H9 (cell line): ENCODE data around the gene CDH23. TPM values are rescaled to one million over a fixed set of nuclear protein-coding genes. Genes with fewer than 3 reads are reported as not detected.

Experiments used
- DNase-seq: peaks from one replicate; pipeline ENCODE4 v3.0.0-alpha.2; 2017
- H2AFZ ChIP-seq: one replicate; pipeline ENCODE4 v1.6.1; 2013; ENCODE audit warnings: mild to moderate bottlenecking, low read length, control low read depth, moderate library complexity
- H2AK5ac ChIP-seq: 2 replicates; pipeline ENCODE4 v1.6.1; 2013; ENCODE audit warnings: low read length, control low read depth, mixed read lengths; ENCODE audit not compliant: insufficient read length
- H2BK120ac ChIP-seq: one replicate; pipeline ENCODE4 v1.6.1; 2013; ENCODE audit warnings: low read depth, mild to moderate bottlenecking, low read length, control low read depth, inconsistent platforms; ENCODE audit not compliant: poor library complexity, severe bottlenecking
- H2BK12ac ChIP-seq: 2 replicates; pipeline ENCODE4 v1.6.1; 2013; ENCODE audit warnings: low read length, control low read depth, mixed read lengths, low read depth; ENCODE audit not compliant: insufficient read length
- H2BK15ac ChIP-seq: 2 replicates; pipeline ENCODE4 v1.6.1; 2013; ENCODE audit warnings: low read depth, low read length, control low read depth
- H2BK20ac ChIP-seq: one replicate; pipeline ENCODE4 v1.6.1; 2013; ENCODE audit warnings: low read depth, mild to moderate bottlenecking, low read length, control low read depth, inconsistent platforms; ENCODE audit not compliant: poor library complexity, severe bottlenecking
- H2BK5ac ChIP-seq: 2 replicates; pipeline ENCODE4 v1.6.1; 2013; ENCODE audit warnings: low read length, control low read depth, mixed read lengths; ENCODE audit not compliant: insufficient read length
- H3K14ac ChIP-seq: 2 replicates; pipeline ENCODE4 v1.6.1; 2013; ENCODE audit warnings: low read length, control low read depth; ENCODE audit not compliant: insufficient read depth
- H3K18ac ChIP-seq: 2 replicates; pipeline ENCODE4 v1.6.1; 2013; ENCODE audit warnings: low read depth, mild to moderate bottlenecking, mixed read lengths, low read length, control low read depth; ENCODE audit not compliant: insufficient read length
- H3K23ac ChIP-seq: 2 replicates; pipeline ENCODE4 v1.6.1; 2013; ENCODE audit warnings: low read length, control low read depth, mixed read lengths, low read depth; ENCODE audit not compliant: insufficient read length
- H3K23me2 ChIP-seq: 2 replicates; pipeline ENCODE4 v1.6.1; 2013; ENCODE audit warnings: low read depth, mild to moderate bottlenecking, mixed read lengths, low read length, control low read depth; ENCODE audit not compliant: insufficient read length, poor library complexity, severe bottlenecking
- H3K27ac ChIP-seq: 2 replicates; pipeline ENCODE4 v1.5.1; 2013; ENCODE audit warnings: low read length, control low read depth, mixed read lengths, low read depth; ENCODE audit not compliant: insufficient read length
- H3K27me3 ChIP-seq: 2 replicates; pipeline ENCODE4 v1.6.1; 2013; ENCODE audit warnings: low read length, control low read depth, inconsistent platforms; ENCODE audit not compliant: insufficient read depth
- H3K4ac ChIP-seq: 2 replicates; pipeline ENCODE4 v1.6.1; 2013; ENCODE audit warnings: low read depth, mild to moderate bottlenecking, control low read depth, inconsistent platforms, low read length, moderate library complexity
- H3K4me1 ChIP-seq: 2 replicates; pipeline ENCODE4 v1.6.1; 2013; ENCODE audit warnings: low read length, control low read depth, inconsistent platforms; ENCODE audit not compliant: insufficient read depth
- H3K4me2 ChIP-seq: 2 replicates; pipeline ENCODE4 v1.6.1; 2013; ENCODE audit warnings: low read length, control low read depth, mixed read lengths; ENCODE audit not compliant: insufficient read length, insufficient read depth
- H3K56ac ChIP-seq: 2 replicates; pipeline ENCODE4 v1.6.1; 2013; ENCODE audit warnings: low read depth, mild to moderate bottlenecking, mixed read lengths, low read length, control low read depth; ENCODE audit not compliant: insufficient read length
- H3K79me1 ChIP-seq: 2 replicates; pipeline ENCODE4 v1.6.1; 2013; ENCODE audit warnings: low read depth, mild to moderate bottlenecking, moderate library complexity, low read length, control low read depth, inconsistent platforms; ENCODE audit not compliant: insufficient read depth, poor library complexity, severe bottlenecking
- H3K79me2 ChIP-seq: 2 replicates; pipeline ENCODE4 v1.6.1; 2013; ENCODE audit warnings: low read length, control low read depth, inconsistent platforms; ENCODE audit not compliant: insufficient read depth
- H3K9ac ChIP-seq: 2 replicates; pipeline ENCODE4 v1.6.1; 2013; ENCODE audit warnings: low read length, control low read depth, mixed read lengths; ENCODE audit not compliant: insufficient read length; ENCODE audit errors: extremely low read depth
- H3K9me3 ChIP-seq: one replicate; pipeline ENCODE4 v1.6.1; 2013; ENCODE audit warnings: low read depth, low read length, inconsistent platforms; ENCODE audit not compliant: control insufficient read depth
- H3T11ph ChIP-seq: one replicate; pipeline ENCODE4 v1.6.1; 2013; ENCODE audit warnings: mild to moderate bottlenecking, low read length, control low read depth, inconsistent platforms
- H4K20me1 ChIP-seq: one replicate; pipeline ENCODE4 v1.6.1; 2013; ENCODE audit not compliant: control insufficient read depth, insufficient read length, insufficient read depth
- H4K5ac ChIP-seq: 2 replicates; pipeline ENCODE4 v1.6.1; 2013; ENCODE audit warnings: low read depth, mild to moderate bottlenecking, mixed read lengths, low read length, control low read depth; ENCODE audit not compliant: insufficient read length
- H4K8ac ChIP-seq: replicated peaks from 2 replicates; pipeline ENCODE4 v1.6.1; 2013; ENCODE audit warnings: low read length, control low read depth, mixed read lengths, low read depth; ENCODE audit not compliant: insufficient read length
- H4K91ac ChIP-seq: 2 replicates; pipeline ENCODE4 v1.6.1; 2013; ENCODE audit warnings: low read depth, mild to moderate bottlenecking, moderate library complexity, mixed read lengths, low read length, control low read depth; ENCODE audit not compliant: insufficient read length
- H3K27ac Mint-ChIP-seq, 3 experiments: 2 replicates in 2 of 3; 3 replicates in 1 of 3; pipeline ENCODE4 v1.8.0; 2020 to 2021; ENCODE audit warnings: mixed read lengths in 3 of 3, mild to moderate bottlenecking in 1 of 3, moderate library complexity in 1 of 3
- H3K27me3 Mint-ChIP-seq: 2 replicates; pipeline ENCODE4 v1.8.0; 2021; ENCODE audit warnings: low read depth, mild to moderate bottlenecking, moderate library complexity, mixed read lengths
- H3K36me3 Mint-ChIP-seq, 3 experiments: 2 replicates in 2 of 3; 3 replicates in 1 of 3; pipeline ENCODE4 v1.8.0; 2020 to 2021; ENCODE audit warnings: low read depth in 3 of 3, mixed read lengths in 3 of 3; ENCODE audit not compliant: insufficient read depth in 1 of 3
- H3K4me1 Mint-ChIP-seq, 2 experiments: 2 replicates each; pipeline ENCODE4 v1.8.0; 2020; ENCODE audit warnings: mixed read lengths in 2 of 2
- H3K4me3 Mint-ChIP-seq, 2 experiments: 2 replicates in 1 of 2; 3 replicates in 1 of 2; pipeline ENCODE4 v1.8.0; 2020 to 2021; ENCODE audit warnings: mild to moderate bottlenecking in 2 of 2, mixed read lengths in 2 of 2, moderate library complexity in 1 of 2
- H3K9me3 Mint-ChIP-seq, 2 experiments: 2 replicates in 1 of 2; 3 replicates in 1 of 2; pipeline ENCODE4 v1.8.0; 2020; ENCODE audit warnings: mild to moderate bottlenecking in 2 of 2, mixed read lengths in 2 of 2, moderate library complexity in 1 of 2
- WGBS: extraction: QIAGEN DNeasy Blood & Tissue Kit; methylation state at CpG from one replicate; pipeline ENCODE4 v1.1.7; 2013; ENCODE audit warnings: missing lambda C conversion rate, low lambda C conversion rate, mixed read lengths; ENCODE audit not compliant: insufficient read length; ENCODE audit errors: extremely low coverage; 5-methylcytosine and 5-hydroxymethylcytosine counted together
- total RNA-seq: library from RNA; stranded (reverse); gene quantifications from 2 replicates; pipeline ENCODE4 v1.2.1, GENCODE V29; 2021
- TF ChIP-seq, protein P1 (sequence below): fragments of 200-600 bp; sonication (generic); conservative IDR thresholded peaks from 3 replicates; pipeline ENCODE4 v1.8.0; 2021; ENCODE audit warnings: antibody characterized with exemption, mild to moderate bottlenecking

Gene CDH23
- total RNA-seq, 1 experiment from 2014 or later = 2.1 TPM

DNA sequence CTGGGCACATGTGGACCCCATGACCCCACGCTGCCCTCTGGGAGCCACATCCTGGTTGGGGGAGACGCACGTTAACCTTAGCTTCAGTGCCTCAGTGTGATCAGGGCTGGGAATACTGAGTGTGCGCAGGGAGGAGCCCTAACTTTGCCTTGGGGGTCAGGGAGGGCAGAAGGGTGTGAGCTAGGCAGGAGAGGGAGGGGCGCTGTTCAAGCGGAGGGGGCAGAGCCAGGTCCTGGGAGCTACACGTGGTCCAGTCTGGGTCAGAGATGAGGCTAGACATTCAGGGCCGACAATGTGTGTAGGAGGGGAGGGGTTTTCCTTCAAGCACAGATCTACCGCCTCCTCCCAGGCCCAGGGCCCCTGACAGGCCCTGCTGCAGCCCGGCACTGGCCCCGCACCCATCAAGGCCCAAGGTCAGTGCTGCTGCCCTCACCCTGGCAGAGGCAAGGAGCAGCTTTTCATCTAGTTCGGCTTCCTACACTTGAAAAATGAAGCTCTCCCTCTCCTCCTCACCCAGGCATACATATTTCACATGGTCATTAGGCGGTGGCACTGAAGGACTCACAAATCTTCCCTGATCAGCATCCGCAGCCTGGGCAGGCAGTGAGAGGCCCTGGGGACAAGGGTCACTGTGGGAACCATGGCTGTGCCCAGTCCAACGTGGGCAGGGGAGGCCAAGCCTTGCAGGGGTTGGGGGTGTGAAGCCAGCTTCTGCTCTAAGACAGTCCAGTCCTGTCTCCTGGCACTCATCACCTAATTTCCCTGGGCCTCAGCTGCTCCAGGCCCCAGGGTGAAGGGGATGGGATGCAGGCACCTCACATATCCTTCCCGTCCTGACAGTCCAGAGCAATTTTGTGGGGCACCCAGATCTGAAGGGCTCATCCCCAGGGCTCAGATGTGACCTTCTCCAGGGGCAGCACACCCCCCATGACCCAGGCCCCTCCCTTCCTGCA lies 275.6 kb downstream of the CDH23 start:
- Histone ChIP-seq H3K23ac (no peak overlapping the region), H3K4me1 (no peaks in the 10 kb centered on the region), H2AFZ (no peak overlapping the region), H3K56ac (no peak overlapping the region), H3K18ac (no peak overlapping the region), H3K9ac (no peak overlapping the region), H4K91ac (no peak overlapping the region), H3K14ac (no peak overlapping the region), H2BK20ac (no peak overlapping the region), H3K27me3 (no peaks in the 10 kb centered on the region), H3K4ac (no peak overlapping the region), H2BK12ac (no peak overlapping the region), H3K27ac (no peak overlapping the region), H4K8ac (no peak overlapping the region), H2BK5ac (no peak overlapping the region), H3T11ph (no peak overlapping the region), H2BK120ac (no peak overlapping the region), H3K79me1 (no peaks in the 10 kb centered on the region), H4K5ac (no peak overlapping the region), H3K79me2 (no peaks in the 10 kb centered on the region), H3K23me2 (no peaks in the 10 kb centered on the region), H3K9me3 (no peaks in the 10 kb centered on the region), H3K4me2 (no peak overlapping the region), H2BK15ac (no peak overlapping the region), H4K20me1 (no peaks in the 10 kb centered on the region), H2AK5ac (no peak overlapping the region)
- H3K27ac Mint-ChIP-seq = peak overlapping the region in 1 of 3 experiments; percentile 46; a peak in 2 of 7 replicates
- H3K4me1 Mint-ChIP-seq = peaks cover 0 to 1% of the 10 kb centered on the region in 2 experiments; a peak in 2 of 4 replicates
- no peak overlapping the region for H3K4me3 Mint-ChIP-seq
- no peak for DNase-seq
- no CpG with 5 or more reads among the region's 16 CpGs for whole genome bisulfite sequencing
- TF ChIP-seq, protein P1, sequence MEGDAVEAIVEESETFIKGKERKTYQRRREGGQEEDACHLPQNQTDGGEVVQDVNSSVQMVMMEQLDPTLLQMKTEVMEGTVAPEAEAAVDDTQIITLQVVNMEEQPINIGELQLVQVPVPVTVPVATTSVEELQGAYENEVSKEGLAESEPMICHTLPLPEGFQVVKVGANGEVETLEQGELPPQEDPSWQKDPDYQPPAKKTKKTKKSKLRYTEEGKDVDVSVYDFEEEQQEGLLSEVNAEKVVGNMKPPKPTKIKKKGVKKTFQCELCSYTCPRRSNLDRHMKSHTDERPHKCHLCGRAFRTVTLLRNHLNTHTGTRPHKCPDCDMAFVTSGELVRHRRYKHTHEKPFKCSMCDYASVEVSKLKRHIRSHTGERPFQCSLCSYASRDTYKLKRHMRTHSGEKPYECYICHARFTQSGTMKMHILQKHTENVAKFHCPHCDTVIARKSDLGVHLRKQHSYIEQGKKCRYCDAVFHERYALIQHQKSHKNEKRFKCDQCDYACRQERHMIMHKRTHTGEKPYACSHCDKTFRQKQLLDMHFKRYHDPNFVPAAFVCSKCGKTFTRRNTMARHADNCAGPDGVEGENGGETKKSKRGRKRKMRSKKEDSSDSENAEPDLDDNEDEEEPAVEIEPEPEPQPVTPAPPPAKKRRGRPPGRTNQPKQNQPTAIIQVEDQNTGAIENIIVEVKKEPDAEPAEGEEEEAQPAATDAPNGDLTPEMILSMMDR = no peak
- no peaks in the 10 kb centered on the region for H3K9me3 Mint-ChIP-seq
- H3K36me3 Mint-ChIP-seq = no peaks in the 10 kb centered on the region
- peaks cover 6% of the 10 kb centered on the region for H3K27me3 Mint-ChIP-seq
